HG03460 (cell line): Measurements from ENCODE around the gene HOXD8.

ENCODE experiments used
- ATAC-seq: cut with Tn5 transposase; IDR thresholded peaks from one replicate; pipeline ENCODE4 v1.9.1; 2021; ENCODE audit not compliant: unreplicated experiment

HOXD8 gene

GRCh38 chr2:176102309-176102866, 27.1 kb upstream of the HOXD8 start:
- no peak for ATAC-seq

GRCh38 chr2:176103194-176103593, 26.3 kb upstream of the HOXD8 start:
- no peak for ATAC-seq

GRCh38 chr2:176103742-176104315, 25.7 kb upstream of the HOXD8 start:
- no peak for ATAC-seq

- ATAC-seq, result no peak
Measured at GRCh38 chr2:176104316-176105077, 25.0 kb upstream of the HOXD8 start.

GRCh38 chr2:176105078-176105729, 24.3 kb upstream of the HOXD8 start:
- ATAC-seq, result no peak

- no peak for ATAC-seq
Measured at GRCh38 chr2:176105730-176106580, 23.6 kb upstream of the HOXD8 start.

- ATAC-seq, result no peak
Measured at GRCh38 chr2:176106581-176107539, 22.6 kb upstream of the HOXD8 start, which contains the start of gene HOXD11. HOXD11 (plus strand) TSS chr2:176107280; CDS start chr2:176107356, 76 bp downstream.

- ATAC-seq, result no peak
Measured at GRCh38 chr2:176107731-176108181, 21.7 kb upstream of the HOXD8 start.

- no peak for ATAC-seq
Measured at GRCh38 chr2:176109192-176109901, 20.2 kb upstream of the HOXD8 start.

GRCh38 chr2:176109946-176110345, 19.6 kb upstream of the HOXD8 start:
- no peak for ATAC-seq

GRCh38 chr2:176110415-176111308, 18.8 kb upstream of the HOXD8 start:
- ATAC-seq, result no peak

- ATAC-seq, result no peak
Measured at GRCh38 chr2:176111309-176111663, 18.2 kb upstream of the HOXD8 start.

GRCh38 chr2:176111846-176112374, 17.6 kb upstream of the HOXD8 start:
- ATAC-seq, result no peak

GRCh38 chr2:176112375-176113302, 16.9 kb upstream of the HOXD8 start:
- ATAC-seq, result no peak

GRCh38 chr2:176114120-176114929, 15.2 kb upstream of the HOXD8 start:
- ATAC-seq, result no peak
